GM23338 (cell line): ENCODE results near the gene GNAO1. TPM values are rescaled to one million over a fixed set of nuclear protein-coding genes. Genes with fewer than 3 reads are reported as not detected.
A peak's percentile ranks its signal among the peaks of the same experiment; 100 is the strongest.

Experiments
- ATAC-seq: fragments of 200-7000 bp; cut with Tn5 transposase; 3 replicates; pipeline ENCODE4 v1.9.1; 2020
- DNase-seq: peaks from one replicate; pipeline ENCODE4 v3.0.0-alpha.2; 2015; ENCODE audit warnings: low spot score
- H2AFZ ChIP-seq: fragments of 200-600 bp; sonication (generic); 2 replicates; pipeline ENCODE4 v1.8.0; 2016; ENCODE audit warnings: antibody characterized with exemption, mild to moderate bottlenecking, moderate library complexity
- H3F3A ChIP-seq: fragments of 200-600 bp; sonication (generic); replicated peaks from 2 replicates; pipeline ENCODE4 v1.8.0; 2017; ENCODE audit warnings: antibody characterized with exemption, mixed run types, low read depth
- H3K27ac ChIP-seq: fragments of 200-600 bp; sonication (generic); 2 replicates; pipeline ENCODE4 v1.6.1; 2016; ENCODE audit warnings: low read depth
- H3K27me3 ChIP-seq: fragments of 200-600 bp; sonication (generic); 2 replicates; pipeline ENCODE4 v1.8.0; 2016; ENCODE audit warnings: mild to moderate bottlenecking, mixed run types, moderate library complexity; ENCODE audit not compliant: insufficient read depth
- H3K36me3 ChIP-seq: fragments of 200-600 bp; sonication (generic); 2 replicates; pipeline ENCODE4 v1.8.0; 2016; ENCODE audit warnings: mild to moderate bottlenecking; ENCODE audit not compliant: insufficient read depth
- H3K4me1 ChIP-seq: fragments of 200-600 bp; sonication (generic); 2 replicates; pipeline ENCODE4 v1.8.0; 2016; ENCODE audit warnings: mild to moderate bottlenecking, moderate library complexity; ENCODE audit not compliant: insufficient read depth
- H3K4me2 ChIP-seq: fragments of 200-600 bp; sonication (generic); 2 replicates; pipeline ENCODE4 v1.7.1; 2017; ENCODE audit warnings: mixed run types
- H3K4me3 ChIP-seq: fragments of 200-600 bp; sonication (generic); 2 replicates; pipeline ENCODE4 v1.6.1; 2016; ENCODE audit warnings: mixed run types
- H3K79me2 ChIP-seq: fragments of 200-600 bp; sonication (generic); replicated peaks from 2 replicates; pipeline ENCODE4 v1.8.0; 2017; ENCODE audit warnings: mild to moderate bottlenecking; ENCODE audit not compliant: insufficient read depth
- H3K9me2 ChIP-seq: fragments of 200-600 bp; sonication (generic); 2 replicates; pipeline ENCODE4 v1.8.0; 2017; ENCODE audit not compliant: insufficient read depth
- H4K20me1 ChIP-seq: fragments of 200-600 bp; sonication (generic); replicated peaks from 2 replicates; pipeline ENCODE4 v1.8.0; 2017; ENCODE audit warnings: mild to moderate bottlenecking; ENCODE audit not compliant: insufficient read depth
- H3K27ac Mint-ChIP-seq: 2 replicates; pipeline ENCODE4 v1.8.0; 2020; ENCODE audit warnings: inconsistent platforms, mild to moderate bottlenecking, moderate library complexity, mixed read lengths
- H3K27me3 Mint-ChIP-seq: 3 replicates; pipeline ENCODE4 v1.8.0; 2022; ENCODE audit warnings: low read depth, mild to moderate bottlenecking, moderate library complexity, mixed read lengths, inconsistent platforms; ENCODE audit not compliant: insufficient read depth, poor library complexity
- H3K36me3 Mint-ChIP-seq: 3 replicates; pipeline ENCODE4 v1.8.0; 2021; ENCODE audit warnings: low read depth, mild to moderate bottlenecking, inconsistent platforms, moderate library complexity, mixed read lengths
- H3K4me1 Mint-ChIP-seq: 3 replicates; pipeline ENCODE4 v1.8.0; 2020; ENCODE audit warnings: mild to moderate bottlenecking, inconsistent platforms, mixed read lengths
- H3K4me3 Mint-ChIP-seq: 3 replicates; pipeline ENCODE4 v1.8.0; 2021; ENCODE audit warnings: moderate library complexity, mild to moderate bottlenecking, inconsistent platforms, mixed read lengths
- H3K9me3 Mint-ChIP-seq: 3 replicates; pipeline ENCODE4 v1.8.0; 2020; ENCODE audit warnings: moderate library complexity, mild to moderate bottlenecking, inconsistent platforms, mixed read lengths
- CTCF ChIP-seq, 2 experiments: fragments of 200-600 bp in 1 of 2; sonication (generic) in 1 of 2; conservative IDR thresholded peaks; 2 replicates each; pipeline versions ENCODE4 v1.5.1 to v1.6.1; 2016 to 2017; ENCODE audit warnings: antibody characterized with exemption in 2 of 2, low read depth in 2 of 2, mild to moderate bottlenecking in 2 of 2, moderate library complexity in 1 of 2
- ETS1 ChIP-seq: IDR thresholded peaks from 2 replicates; pipeline ENCODE4 v1.6.1; 2016; ENCODE audit warnings: antibody characterized with exemption
- EZH2 ChIP-seq: fragments of 200-600 bp; sonication (generic); IDR thresholded peaks from one replicate; pipeline ENCODE4 v1.8.0; 2017; ENCODE audit warnings: antibody characterized with exemption, mild to moderate bottlenecking, low read depth; ENCODE audit not compliant: unreplicated experiment
- EZH2phosphoT487 ChIP-seq: fragments of 200-600 bp; sonication (generic); IDR thresholded peaks from one replicate; pipeline ENCODE4 v1.8.1; 2018; ENCODE audit warnings: antibody characterized with exemption; ENCODE audit not compliant: unreplicated experiment
- JUNB ChIP-seq: IDR thresholded peaks from one replicate; pipeline ENCODE4 v1.6.1; 2016; ENCODE audit warnings: antibody characterized with exemption; ENCODE audit not compliant: unreplicated experiment
- NANOG ChIP-seq: IDR thresholded peaks from 2 replicates; pipeline ENCODE4 v1.6.1; 2016; ENCODE audit warnings: antibody characterized with exemption, borderline replicate concordance
- REST ChIP-seq: IDR thresholded peaks from one replicate; pipeline ENCODE4 v1.6.1; 2018; ENCODE audit warnings: antibody characterized with exemption; ENCODE audit not compliant: unreplicated experiment
- STAT1 ChIP-seq: IDR thresholded peaks from one replicate; pipeline ENCODE4 v1.6.1; 2016; ENCODE audit warnings: antibody characterized with exemption; ENCODE audit not compliant: unreplicated experiment
- ZNF114 ChIP-seq: fragments of 250-450 bp; sonication (Bioruptor Pico); IDR thresholded peaks from 2 replicates; pipeline ENCODE4 v1.5.0; 2020; ENCODE audit warnings: mild to moderate bottlenecking, moderate library complexity
- ZNF462 ChIP-seq: fragments of 250-450 bp; sonication (Bioruptor Pico); IDR thresholded peaks from 2 replicates; pipeline ENCODE4 v1.5.0; 2020; ENCODE audit warnings: mild to moderate bottlenecking, moderate library complexity
- polyA plus RNA-seq: library from polyadenylated mRNA; unstranded; fragments of >200 nt; fragmentation: Nextera tagmentation; extraction: Ambion mirVana; gene quantifications from 2 replicates; pipeline ENCODE4 v1.2.1, GENCODE V29; 2016
- total RNA-seq: library from RNA; depleted of rRNA; stranded (reverse); fragments of >200 nt; shearing (Covaris generic); gene quantifications from 2 replicates; pipeline ENCODE4 v1.2.3, GENCODE V29; 2014

Gene GNAO1
- total and polyA plus RNA-seq, 2 experiments from 2014 or later = 6.5 to 24.8 TPM

- TF ChIP-seq ZNF462 (CRISPR knock-in tag) = no peak
- TF ChIP-seq NANOG = no peak
- TF ChIP-seq EZH2 = no peak
- TF ChIP-seq EZH2phosphoT487 = no peak
- no peak for TF ChIP-seq STAT1
These were observed 6.1 kb downstream of the GNAO1 start (continued) for GRCh38 chr16:56197192-56197992.

GRCh38 chr16:56198006-56198754 lies 6.9 kb downstream of the GNAO1 start:
- Histone ChIP-seq H2AFZ (no peak overlapping the region), H4K20me1 (peaks cover 4% of the 10 kb centered on the region; the same call in 1 of the 2 replicates), H3K4me3 (peak overlapping the region; percentile 35), H3K27ac (peak overlapping the region; percentile 43), H3K9me2 (peaks cover 11% of the 10 kb centered on the region; the same call in 1 of the 2 replicates), H3K4me1 (peaks cover 65% of the 10 kb centered on the region), H3K79me2 (peaks cover 37% of the 10 kb centered on the region), H3F3A (no peaks in the 10 kb centered on the region), H3K36me3 (no peaks in the 10 kb centered on the region), H3K4me2 (peak overlapping the region; percentile 73), H3K27me3 (peaks cover 6% of the 10 kb centered on the region)
- H3K27ac Mint-ChIP-seq = peak overlapping the region; percentile 67
- no peaks in the 10 kb centered on the region for H3K36me3 Mint-ChIP-seq
- ATAC-seq (no peak), DNase-seq (no peak)
- H3K4me3 Mint-ChIP-seq = peak overlapping the region; percentile 3; the same call in 1 of the 3 replicates
- no peaks in the 10 kb centered on the region for H3K9me3 Mint-ChIP-seq
- peaks cover 9% of the 10 kb centered on the region for H3K27me3 Mint-ChIP-seq
- H3K4me1 Mint-ChIP-seq = peaks cover 54% of the 10 kb centered on the region
- no peak for TF ChIP-seq ETS1
- no peak for TF ChIP-seq NANOG
- TF ChIP-seq REST = no peak
- no peak for TF ChIP-seq JUNB
- no peak for TF ChIP-seq CTCF (conservative IDR thresholded peaks at IDR 0.05; ENCODE audit: low read depth in 2 of 2)
- no peak for TF ChIP-seq ZNF114 (CRISPR knock-in tag)
